ENCODE measurements around the gene PRSS36. TPM values are rescaled to one million over a fixed set of nuclear protein-coding genes. Genes with fewer than 3 reads are reported as not detected.
"Not testable (repeated sequence)": the region's sequence is repeated elsewhere in the genome, so short reads cannot be mapped to it uniquely, and the experiment has no call there.

Gene PRSS36
- total and polyA plus RNA-seq, 9 donors: 0.28 to 2.1 (median 1.1) TPM; not detected in 2

GRCh38 chr16:31108035-31108793 lies 41.7 kb downstream of the PRSS36 start, which contains the start of gene BCKDK:
Gene BCKDK (plus strand): TSS chr16:31108386. CDS start chr16:31109224, 838 bp downstream.
- intact Hi-C loops (cut with DNase I): no loop called here
- H3K27ac ChIP-seq: peak within 1 kb of the TSS; percentile 76 to 81
- TF ChIP-seq EP300 (IDR thresholded peaks at IDR 0.05): no peak
- TF ChIP-seq CTCF (IDR thresholded peaks at IDR 0.05): no peak
- TF ChIP-seq POLR2A (IDR thresholded peaks at IDR 0.05): peak; percentile 47
- no peaks in the 10 kb centered on the region for H3K27me3 ChIP-seq
- H3K4me1 ChIP-seq (ENCODE audit: insufficient read depth): peaks cover 6% of the 10 kb centered on the region
- H3K9me3 ChIP-seq: no peaks in the 10 kb centered on the region
- H3K36me3 ChIP-seq: no peaks in the 10 kb centered on the region
- WGBS, 3 donors: 2 to 3% (median 2%) methylated on average over 62 to 68 of the region's 68 CpGs
- DNase-seq: peak; percentile 64 to 84 (median 77)
- peak within 1 kb of the TSS; percentile 84 for H3K4me3 ChIP-seq

GRCh38 chr16:31107465-31107867 lies 42.4 kb downstream of the PRSS36 start:
- Histone ChIP-seq H3K27ac (no peak overlapping the region), H3K4me1 (ENCODE audit: insufficient read depth) (peaks cover 6% of the 10 kb centered on the region), H3K36me3 (no peaks in the 10 kb centered on the region), H3K27me3 (no peaks in the 10 kb centered on the region), H3K9me3 (no peaks in the 10 kb centered on the region), H3K4me3 (no peak overlapping the region)
- TF ChIP-seq EP300 (IDR thresholded peaks at IDR 0.05): no peak
- no peak for TF ChIP-seq CTCF (IDR thresholded peaks at IDR 0.05)
- TF ChIP-seq POLR2A (IDR thresholded peaks at IDR 0.05): no peak
- WGBS, 3 donors: 91 to 93% (median 92%) methylated on average over 6 of the region's 6 CpGs
- no peak for DNase-seq
- intact Hi-C loops (cut with DNase I): no loop called here

- Histone ChIP-seq H3K27me3 (no peaks in the 10 kb centered on the region), H3K4me1 (ENCODE audit: insufficient read depth) (peaks cover 6% of the 10 kb centered on the region), H3K4me3 (no peak overlapping the region), H3K27ac (no peak overlapping the region), H3K36me3 (no peaks in the 10 kb centered on the region), H3K9me3 (no peaks in the 10 kb centered on the region)
- TF ChIP-seq EP300 (IDR thresholded peaks at IDR 0.05): no peak
- no peak for TF ChIP-seq CTCF (IDR thresholded peaks at IDR 0.05)
- TF ChIP-seq POLR2A (IDR thresholded peaks at IDR 0.05): no peak
- intact Hi-C loops (cut with DNase I): no loop called here
- no peak for DNase-seq
- WGBS, 3 donors: 89% methylated on average over 28 of the region's 28 CpGs
Measured at GRCh38 chr16:31106509-31107464, 43.1 kb downstream of the PRSS36 start.

- H3K27me3 ChIP-seq: no peaks in the 10 kb centered on the region
- intact Hi-C loops (cut with DNase I): no loop called here
- H3K4me3 ChIP-seq: no peak overlapping the region
- DNase-seq: peak; percentile 75 to 91 (median 86)
- peak; percentile 68 to 79 (median 70) for TF ChIP-seq CTCF (IDR thresholded peaks at IDR 0.05)
- no peak for TF ChIP-seq POLR2A (IDR thresholded peaks at IDR 0.05)
- 13 to 20% (median 15%) methylated on average over 33 of the region's 33 CpGs for WGBS, 3 donors
- H3K9me3 ChIP-seq: no peaks in the 10 kb centered on the region
- H3K27ac ChIP-seq: no peak overlapping the region
- H3K4me1 ChIP-seq (ENCODE audit: insufficient read depth): peaks cover 6% of the 10 kb centered on the region
- H3K36me3 ChIP-seq: no peaks in the 10 kb centered on the region
Measured at GRCh38 chr16:31105677-31106213, 44.1 kb downstream of the PRSS36 start.

- H3K9me3 ChIP-seq; H3K36me3 ChIP-seq; H3K27ac ChIP-seq; H3K27me3 ChIP-seq; intact Hi-C loops (cut with DNase I); H3K4me3 ChIP-seq; H3K4me1 ChIP-seq (ENCODE audit: insufficient read depth): not testable (repeated sequence)
- 25 to 30% (median 28%) methylated on average over 13 of the region's 13 CpGs for WGBS, 3 donors
- DNase-seq: peak in 1 of 5 donors; percentile 10
Measured at GRCh38 chr16:31100876-31101641, 48.8 kb downstream of the PRSS36 start.
